NB4 (cell line): ENCODE results near the gene CCHCR1.

Source experiments
- MYC ChIP-seq: IDR thresholded peaks from 2 replicates; pipeline ENCODE4 v1.6.1; 2011; ENCODE audit warnings: low read depth, low read length
- POLR2A ChIP-seq: IDR thresholded peaks from 2 replicates; pipeline ENCODE4 v1.6.1; 2011; ENCODE audit warnings: mild to moderate bottlenecking; ENCODE audit not compliant: insufficient read length; ENCODE audit errors: extremely low read depth
- TF ChIP-seq, protein P1 (sequence below): IDR thresholded peaks from one replicate; pipeline ENCODE4 v1.5.1; 2012; ENCODE audit warnings: low read depth, low read length
- TF ChIP-seq, protein P2 (sequence below): IDR thresholded peaks from 2 replicates; pipeline ENCODE4 v1.6.1; 2011; ENCODE audit warnings: low read depth, low read length

GRCh38 chr6:31096656-31097055 is 60.9 kb downstream of the CCHCR1 start:
- TF ChIP-seq, protein P1, sequence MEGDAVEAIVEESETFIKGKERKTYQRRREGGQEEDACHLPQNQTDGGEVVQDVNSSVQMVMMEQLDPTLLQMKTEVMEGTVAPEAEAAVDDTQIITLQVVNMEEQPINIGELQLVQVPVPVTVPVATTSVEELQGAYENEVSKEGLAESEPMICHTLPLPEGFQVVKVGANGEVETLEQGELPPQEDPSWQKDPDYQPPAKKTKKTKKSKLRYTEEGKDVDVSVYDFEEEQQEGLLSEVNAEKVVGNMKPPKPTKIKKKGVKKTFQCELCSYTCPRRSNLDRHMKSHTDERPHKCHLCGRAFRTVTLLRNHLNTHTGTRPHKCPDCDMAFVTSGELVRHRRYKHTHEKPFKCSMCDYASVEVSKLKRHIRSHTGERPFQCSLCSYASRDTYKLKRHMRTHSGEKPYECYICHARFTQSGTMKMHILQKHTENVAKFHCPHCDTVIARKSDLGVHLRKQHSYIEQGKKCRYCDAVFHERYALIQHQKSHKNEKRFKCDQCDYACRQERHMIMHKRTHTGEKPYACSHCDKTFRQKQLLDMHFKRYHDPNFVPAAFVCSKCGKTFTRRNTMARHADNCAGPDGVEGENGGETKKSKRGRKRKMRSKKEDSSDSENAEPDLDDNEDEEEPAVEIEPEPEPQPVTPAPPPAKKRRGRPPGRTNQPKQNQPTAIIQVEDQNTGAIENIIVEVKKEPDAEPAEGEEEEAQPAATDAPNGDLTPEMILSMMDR: no peak
- TF ChIP-seq, protein P2, sequence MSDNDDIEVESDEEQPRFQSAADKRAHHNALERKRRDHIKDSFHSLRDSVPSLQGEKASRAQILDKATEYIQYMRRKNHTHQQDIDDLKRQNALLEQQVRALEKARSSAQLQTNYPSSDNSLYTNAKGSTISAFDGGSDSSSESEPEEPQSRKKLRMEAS: no peak
- TF ChIP-seq POLR2A: no peak
- no peak for TF ChIP-seq MYC
